ENCODE data around the gene PIMREG. TPM values are rescaled to one million over a fixed set of nuclear protein-coding genes. Genes with fewer than 3 reads are reported as not detected.

Gene PIMREG
- polyA plus RNA-seq, 3 donors from 2014 or later = 1.4 to 1.6 (median 1.5) TPM

GRCh38 chr17:6496116-6496481, 51.8 kb downstream of the PIMREG start:
- Mint-ChIP-seq H3K27me3 (ENCODE audit: low read depth in 3 of 3) (peaks cover 2 to 13% (median 2%) of the 10 kb centered on the region in 3 donors), H3K27ac (no peak overlapping the region), H3K9me3 (no peaks in the 10 kb centered on the region), H3K4me3 (no peak overlapping the region), H3K4me1 (peaks cover 6 to 9% of the 10 kb centered on the region in 2 donors), H3K36me3 (no peaks in the 10 kb centered on the region)
- no peak for DNase-seq

GRCh38 chr17:6496640-6497441, 52.6 kb downstream of the PIMREG start:
- Mint-ChIP-seq H3K9me3 (no peaks in the 10 kb centered on the region), H3K27ac (no peak overlapping the region), H3K27me3 (ENCODE audit: low read depth in 3 of 3) (peaks cover 2 to 13% (median 3%) of the 10 kb centered on the region in 3 donors), H3K4me3 (no peak overlapping the region), H3K4me1 (peaks cover 6 to 9% of the 10 kb centered on the region in 2 donors), H3K36me3 (no peaks in the 10 kb centered on the region)
- no peak for DNase-seq

- DNase-seq = no peak
- Mint-ChIP-seq H3K36me3 (no peaks in the 10 kb centered on the region), H3K27ac (no peak overlapping the region), H3K9me3 (no peaks in the 10 kb centered on the region), H3K4me3 (no peak overlapping the region), H3K27me3 (ENCODE audit: low read depth in 3 of 3) (peaks cover 2 to 13% (median 5%) of the 10 kb centered on the region in 3 donors), H3K4me1 (peaks cover 6 to 9% of the 10 kb centered on the region in 2 donors)
Observed at GRCh38 chr17:6497496-6498221, 53.4 kb downstream of the PIMREG start.

- Mint-ChIP-seq H3K9me3 (no peaks in the 10 kb centered on the region), H3K4me1 (peaks cover 6 to 9% of the 10 kb centered on the region in 2 donors), H3K27me3 (ENCODE audit: low read depth in 3 of 3) (peaks cover 2 to 13% (median 5%) of the 10 kb centered on the region in 3 donors), H3K27ac (no peak overlapping the region), H3K36me3 (no peaks in the 10 kb centered on the region), H3K4me3 (no peak overlapping the region)
- no peak for DNase-seq
Observed at GRCh38 chr17:6498356-6498755, 54.1 kb downstream of the PIMREG start.

GRCh38 chr17:6498901-6499540, 54.8 kb downstream of the PIMREG start:
- H3K27me3 Mint-ChIP-seq (ENCODE audit: low read depth in 3 of 3) = peaks cover 2 to 13% (median 5%) of the 10 kb centered on the region in 3 donors
- H3K4me3 Mint-ChIP-seq = no peak overlapping the region
- H3K9me3 Mint-ChIP-seq = no peaks in the 10 kb centered on the region
- DNase-seq = no peak
- no peak overlapping the region for H3K27ac Mint-ChIP-seq
- H3K4me1 Mint-ChIP-seq = peaks cover 6 to 9% of the 10 kb centered on the region in 2 donors
- no peaks in the 10 kb centered on the region for H3K36me3 Mint-ChIP-seq

Other genes starting within 250 kb of the PIMREG start
- gene AIPL1, start 9.3 kb upstream of the PIMREG start, polyA plus RNA-seq = not detected
- gene PITPNM3, start 112.1 kb downstream of the PIMREG start, polyA plus RNA-seq = under 1 TPM in 1 of 3 donors, not detected in 2; 0.02 TPM
- gene KIAA0753, start 196.3 kb downstream of the PIMREG start, polyA plus RNA-seq = 1 to 10 TPM in 2 of 3 donors, under 1 TPM in 1; 0.19 to 2.0 (median 1.1) TPM
- gene TXNDC17, start 196.6 kb downstream of the PIMREG start, polyA plus RNA-seq = 100 to 1,000 TPM in 2 of 3 donors, 10 to 100 TPM in 1; 79.2 to 111 (median 107) TPM
- gene MED31, start 207.2 kb downstream of the PIMREG start, polyA plus RNA-seq = 10 to 100 TPM; 34.0 to 50.8 (median 34.4) TPM
- gene C17orf100, start 207.3 kb downstream of the PIMREG start, polyA plus RNA-seq = 1 to 10 TPM in 2 of 3 donors, not detected in 1; 1.7 to 5.2 TPM